ENCODE measurements around the gene CERS2.
A peak's percentile ranks its signal among the peaks of the same experiment; 100 is the strongest.

CERS2 gene, protein sequence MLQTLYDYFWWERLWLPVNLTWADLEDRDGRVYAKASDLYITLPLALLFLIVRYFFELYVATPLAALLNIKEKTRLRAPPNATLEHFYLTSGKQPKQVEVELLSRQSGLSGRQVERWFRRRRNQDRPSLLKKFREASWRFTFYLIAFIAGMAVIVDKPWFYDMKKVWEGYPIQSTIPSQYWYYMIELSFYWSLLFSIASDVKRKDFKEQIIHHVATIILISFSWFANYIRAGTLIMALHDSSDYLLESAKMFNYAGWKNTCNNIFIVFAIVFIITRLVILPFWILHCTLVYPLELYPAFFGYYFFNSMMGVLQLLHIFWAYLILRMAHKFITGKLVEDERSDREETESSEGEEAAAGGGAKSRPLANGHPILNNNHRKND

DNA sequence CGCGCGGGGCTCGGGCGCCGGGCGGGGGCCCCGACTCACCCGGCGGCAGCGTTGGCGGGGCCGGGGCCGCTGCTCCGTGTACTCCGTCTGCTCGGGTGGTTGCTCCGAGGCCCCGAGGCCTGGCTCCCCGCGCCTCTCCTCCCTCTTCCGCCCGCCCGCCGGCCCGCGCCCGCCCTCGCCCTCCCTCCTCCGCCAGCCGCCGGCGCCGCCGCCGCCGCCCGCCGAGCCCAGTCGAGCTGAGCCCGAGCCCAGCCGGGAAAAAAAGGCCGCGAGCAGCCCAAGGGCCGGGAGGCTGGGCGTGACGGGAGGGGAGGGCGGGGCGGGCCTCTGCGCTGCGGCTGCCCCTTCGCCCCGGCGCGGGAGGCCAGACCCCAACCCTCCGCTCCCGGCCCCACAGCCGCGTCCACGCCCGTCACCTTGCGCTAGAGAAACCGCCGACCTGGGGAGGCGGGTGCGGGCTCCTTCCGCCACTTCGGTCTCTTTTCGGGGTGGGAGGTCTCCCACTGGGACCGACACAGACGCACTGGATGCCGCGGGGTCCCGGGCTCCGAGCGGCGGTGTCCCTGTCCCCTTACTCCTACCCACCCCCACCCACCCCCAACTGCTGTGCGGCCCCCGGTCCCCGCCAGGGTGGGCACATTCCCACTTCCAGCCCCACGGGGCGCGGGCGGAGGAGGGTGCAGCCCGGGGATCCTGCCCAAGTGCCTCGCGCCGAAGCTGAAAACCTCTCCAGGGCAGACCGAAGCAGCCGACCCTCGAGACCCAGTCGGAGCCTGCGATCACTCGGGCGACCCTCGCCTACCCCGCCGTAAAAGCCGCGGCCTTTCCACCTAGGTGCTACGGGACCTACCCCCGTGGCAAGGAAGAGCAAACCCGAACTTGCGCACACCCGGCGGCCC lies at the start of gene CERS2:
Gene CERS2 (minus strand): TSS at position 256 of the 899 bp plus-strand sequence. CDS start 5,745 bp downstream, outside the sequence.
- peak; percentile 80 for DNase-seq (ENCODE audit: low read depth)

DNA sequence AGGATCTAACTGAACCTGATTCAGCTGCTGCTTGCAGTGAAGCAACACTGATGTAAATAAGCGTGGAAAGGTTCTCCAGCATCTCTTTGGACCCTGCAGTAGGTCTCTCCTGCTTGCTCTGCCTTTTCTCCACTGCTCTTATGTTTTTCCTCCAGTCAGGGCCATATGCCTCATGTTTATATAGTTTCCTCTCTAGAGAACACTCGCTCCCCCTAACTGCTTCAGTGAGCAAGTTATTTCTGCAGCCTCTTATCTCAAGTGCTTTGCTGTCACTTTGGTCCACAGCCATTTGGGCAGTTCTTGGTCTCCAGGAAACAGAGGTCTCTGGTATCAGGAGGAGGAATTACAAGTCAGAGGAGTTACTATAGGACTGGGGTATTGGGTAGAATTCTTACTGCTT lies 38.9 kb upstream of the CERS2 start:
- no peak for DNase-seq (ENCODE audit: low read depth)

DNA sequence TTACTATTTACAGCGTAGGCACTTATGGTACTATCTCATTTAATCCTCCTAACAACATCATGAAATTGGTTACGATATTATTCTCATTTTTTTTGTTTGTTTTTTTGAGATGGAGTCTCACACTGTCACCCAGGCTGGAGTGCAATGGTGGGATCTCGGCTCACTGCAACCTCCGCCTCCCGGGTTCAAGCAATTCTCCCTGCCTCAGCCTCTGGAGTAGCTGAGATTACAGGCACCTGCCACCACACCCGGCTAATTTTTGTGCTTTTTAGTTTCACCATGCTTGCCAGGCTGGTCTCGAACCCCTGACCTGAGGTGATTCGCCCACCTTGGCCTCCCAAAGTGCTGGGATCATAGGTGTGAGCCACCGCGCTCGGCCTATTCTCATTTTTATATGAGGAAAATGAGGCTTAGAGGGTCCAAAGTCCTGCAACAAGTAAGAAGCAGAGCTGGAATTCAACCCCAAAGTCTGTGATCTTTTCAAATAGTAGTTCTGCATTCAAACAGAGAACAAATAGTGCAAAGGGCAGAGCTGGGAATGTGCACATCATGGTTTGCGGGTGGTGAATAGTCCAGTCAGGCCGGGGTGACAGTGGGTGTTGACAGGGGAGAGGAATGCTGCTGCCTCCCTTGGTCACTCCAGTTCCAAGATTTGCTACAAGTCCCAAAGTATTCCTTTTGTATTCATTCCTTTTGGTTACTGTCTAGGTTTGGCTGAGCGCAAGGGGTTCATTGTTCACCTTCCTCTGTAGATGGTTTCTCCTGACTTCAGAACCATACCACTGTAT lies 38.2 kb upstream of the CERS2 start:
- no peak for DNase-seq (ENCODE audit: low read depth)

DNA sequence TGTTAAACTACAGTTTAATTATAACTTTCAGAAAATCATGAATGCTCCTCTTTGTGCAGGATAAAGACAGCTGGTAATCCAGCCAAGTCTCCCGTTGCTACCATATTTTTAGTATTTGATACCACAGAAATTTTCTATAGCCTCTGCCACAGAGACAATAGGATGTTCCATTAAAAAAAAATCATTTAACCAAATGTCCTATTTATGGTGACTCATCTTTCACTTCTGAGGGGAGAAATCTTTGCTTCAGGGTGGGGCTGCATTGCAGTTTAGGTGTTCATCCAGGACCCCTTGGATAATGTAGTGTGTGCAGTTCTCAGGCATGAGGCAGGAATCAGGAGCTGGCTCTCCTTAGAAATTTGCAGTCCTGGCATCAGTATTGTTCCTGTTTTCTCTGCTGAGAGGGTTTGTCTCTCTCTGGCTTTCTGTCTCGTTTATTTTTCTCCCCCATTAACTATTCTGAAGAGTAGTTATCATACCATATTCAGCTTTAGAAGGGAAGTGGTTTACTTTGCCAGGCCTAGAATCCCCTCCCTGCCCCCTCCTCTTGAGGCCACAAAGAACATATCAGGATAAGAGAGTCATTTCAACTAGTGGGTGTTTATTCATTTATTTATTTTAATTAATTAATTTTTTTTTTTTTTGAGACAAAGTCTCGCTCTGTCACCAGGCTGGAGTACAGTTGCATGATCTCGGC lies 36.7 kb upstream of the CERS2 start:
- no peak for DNase-seq (ENCODE audit: low read depth)

DNA sequence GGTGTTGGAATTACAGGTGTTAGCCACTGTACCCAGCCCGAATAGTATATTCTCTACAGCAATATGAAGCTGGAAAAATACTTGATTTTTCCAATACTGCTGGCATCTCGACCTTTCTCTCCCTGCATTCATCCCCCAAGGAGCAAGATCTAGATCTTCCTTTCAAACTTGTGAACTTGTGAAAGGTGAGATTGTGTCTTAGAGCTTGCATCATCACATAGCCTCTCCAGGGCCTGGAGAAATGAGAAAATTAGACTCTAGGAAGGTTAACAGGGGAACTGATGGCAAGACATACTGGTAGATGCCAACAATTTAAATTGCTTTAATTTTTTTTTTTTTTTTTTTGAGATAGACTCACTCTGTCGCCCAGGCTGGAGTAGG lies 35.7 kb upstream of the CERS2 start:
- no peak for DNase-seq (ENCODE audit: low read depth)

DNA sequence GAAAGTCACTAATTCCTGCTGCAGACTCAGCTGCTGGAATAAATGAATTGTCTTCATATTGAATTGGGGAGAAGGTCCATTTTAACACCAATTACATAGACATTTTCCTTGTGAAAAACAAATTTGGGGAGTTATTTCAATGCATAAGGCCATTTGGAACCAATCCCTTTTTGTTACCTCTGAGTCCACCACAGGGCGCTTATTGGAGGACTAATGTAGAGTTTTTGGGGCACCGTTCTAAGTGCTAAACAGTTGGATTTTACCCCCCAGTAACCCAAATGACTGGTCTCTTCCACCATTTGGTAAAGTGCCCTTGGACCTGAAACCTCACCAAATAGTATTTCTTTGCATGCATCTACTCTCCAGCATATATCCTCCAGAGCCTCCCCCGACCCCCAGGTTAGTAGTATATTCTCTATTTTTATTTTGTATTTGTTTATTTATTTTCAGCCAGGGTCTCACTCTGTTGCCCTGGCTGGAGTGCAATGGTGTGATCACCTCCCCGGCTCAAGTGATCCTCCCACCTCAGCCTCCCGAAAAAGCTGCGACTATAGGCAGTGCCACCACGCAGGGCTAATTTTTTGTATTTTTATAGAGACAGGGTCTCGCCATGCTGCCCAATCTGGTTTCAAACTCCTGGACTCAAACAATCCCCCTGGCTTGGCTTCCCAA lies 35.2 kb upstream of the CERS2 start:
- DNase-seq (ENCODE audit: low read depth) = no peak

DNA sequence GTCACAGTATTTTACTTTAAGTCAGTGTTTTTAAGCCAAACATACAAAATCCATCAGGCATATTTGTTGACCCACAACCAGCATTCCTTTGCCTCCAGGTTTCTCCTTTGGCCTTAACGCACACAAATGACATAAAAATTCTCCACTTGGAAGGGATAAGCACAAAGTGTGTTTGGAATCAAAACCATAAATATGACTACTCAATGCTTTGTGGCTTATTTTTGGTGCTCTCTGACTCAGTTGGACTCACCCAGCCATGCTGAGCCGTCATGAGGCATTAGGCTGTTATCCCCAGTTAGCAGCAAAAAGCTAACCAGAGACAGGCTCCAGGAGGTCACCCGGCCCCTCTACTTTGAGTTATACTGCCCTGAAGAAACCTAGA lies 34.6 kb upstream of the CERS2 start:
- DNase-seq (ENCODE audit: low read depth) = no peak

DNA sequence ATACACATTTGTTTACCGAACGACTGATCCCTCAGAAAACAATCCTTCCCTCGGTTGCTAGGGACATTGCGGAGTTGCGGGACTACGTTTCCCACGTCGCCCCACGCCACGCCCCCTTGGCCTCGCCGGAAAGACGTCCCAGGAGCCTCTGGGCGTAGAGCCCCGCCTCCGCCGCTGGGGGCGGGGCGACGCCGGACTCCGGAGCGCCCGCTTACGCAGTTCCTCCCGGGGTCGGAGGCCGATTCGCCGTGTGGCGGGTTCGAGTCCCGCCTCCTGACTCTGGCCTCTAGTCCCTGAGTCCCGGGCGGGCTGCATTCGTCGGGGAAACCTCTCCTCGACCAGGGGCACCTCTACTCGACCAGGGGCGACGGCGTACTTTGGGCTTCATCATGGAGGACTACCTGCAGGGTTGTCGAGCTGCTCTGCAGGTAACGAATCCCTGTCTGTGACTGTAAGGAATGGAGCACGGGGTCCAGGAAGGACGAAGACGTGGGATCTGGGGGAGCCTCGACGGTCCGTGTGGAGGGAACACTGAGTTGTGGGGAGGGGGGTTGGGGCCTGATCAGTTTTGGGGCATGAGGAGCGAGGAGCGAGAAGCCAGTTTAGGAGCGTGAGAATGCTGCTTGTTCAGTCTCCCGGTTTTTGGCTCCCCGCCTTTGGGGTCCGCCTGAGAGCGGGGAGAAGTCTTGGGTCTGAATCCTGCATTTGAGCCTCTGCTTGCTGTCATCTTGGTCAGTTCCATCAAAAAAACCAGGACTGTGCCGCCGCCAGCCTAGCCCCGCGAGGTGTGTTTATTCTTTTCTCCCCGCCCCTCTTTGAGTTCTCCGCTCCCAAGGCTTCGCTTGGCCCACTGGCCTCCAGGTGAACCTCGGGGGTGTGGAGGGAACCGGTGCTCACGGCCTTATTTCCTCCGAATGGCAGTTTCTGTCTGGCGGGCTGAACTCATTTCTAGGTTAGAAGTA lies 33.9 kb upstream of the CERS2 start, which contains the start of gene PRUNE1:
Gene PRUNE1 (plus strand): TSS at position 206 of the 962 bp plus-strand sequence. CDS start 184 bp downstream, at position 390.
- DNase-seq (ENCODE audit: low read depth) = peak; percentile 97

DNA sequence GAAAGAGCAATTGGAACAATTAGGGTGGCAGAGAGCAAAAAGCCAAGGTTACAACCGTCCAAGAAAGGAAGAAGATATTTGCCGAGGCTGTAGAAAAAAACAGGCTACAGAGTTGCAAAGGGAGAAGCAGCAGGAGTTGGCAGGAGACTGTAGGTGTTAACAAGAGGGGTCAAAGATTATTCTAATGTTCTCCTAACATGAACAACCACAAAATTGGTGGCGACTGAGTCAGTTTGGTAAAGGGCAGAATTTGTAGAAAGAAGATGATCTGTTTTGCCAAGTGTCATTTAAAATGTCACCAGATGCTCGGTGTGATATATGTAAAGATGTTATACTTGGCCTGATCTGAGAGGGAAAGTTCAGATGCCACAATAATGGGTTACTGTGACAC lies 33.2 kb upstream of the CERS2 start:
- no peak for DNase-seq (ENCODE audit: low read depth)

DNA sequence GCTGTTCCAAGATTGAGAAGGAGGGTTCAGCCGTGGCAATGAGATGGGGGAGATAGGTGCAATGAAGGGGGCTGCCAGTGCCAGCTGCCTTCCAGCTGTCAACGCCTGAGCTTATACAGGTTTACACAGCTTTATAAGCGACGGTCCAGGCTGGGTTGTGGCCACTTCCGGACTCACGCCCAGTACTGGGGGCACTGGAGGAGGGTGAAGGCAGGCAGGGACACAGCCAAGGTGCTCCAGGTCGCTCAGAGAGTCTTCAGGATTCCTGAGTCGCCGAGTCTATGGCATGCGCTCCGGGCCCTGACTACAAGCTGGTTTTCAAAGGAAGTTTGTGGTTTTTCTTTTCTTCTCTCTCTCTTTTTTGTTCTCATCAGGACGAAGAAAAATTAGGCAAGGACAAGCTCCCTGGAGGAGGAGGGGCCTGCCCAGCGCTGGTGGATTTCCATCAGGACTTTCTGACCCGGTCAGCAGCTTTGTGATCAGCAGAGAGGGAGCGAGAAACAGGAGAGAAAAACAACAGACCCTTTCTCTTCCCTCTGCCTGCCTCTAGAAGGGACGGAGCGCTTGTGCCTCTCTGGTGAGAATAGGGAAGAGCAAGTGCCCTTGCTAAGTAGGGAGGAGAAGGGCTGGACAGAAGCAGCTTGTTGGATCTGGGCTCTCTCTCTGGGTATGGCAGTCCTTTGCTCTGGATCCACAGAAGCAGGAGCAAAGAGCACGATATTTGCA lies 31.9 kb upstream of the CERS2 start, which contains the start of gene MINDY1:
Gene MINDY1 (minus strand): TSS at position 576 of the 726 bp plus-strand sequence. CDS start 4,285 bp downstream, outside the sequence.
- peak; percentile 87 for DNase-seq (ENCODE audit: low read depth)

DNA sequence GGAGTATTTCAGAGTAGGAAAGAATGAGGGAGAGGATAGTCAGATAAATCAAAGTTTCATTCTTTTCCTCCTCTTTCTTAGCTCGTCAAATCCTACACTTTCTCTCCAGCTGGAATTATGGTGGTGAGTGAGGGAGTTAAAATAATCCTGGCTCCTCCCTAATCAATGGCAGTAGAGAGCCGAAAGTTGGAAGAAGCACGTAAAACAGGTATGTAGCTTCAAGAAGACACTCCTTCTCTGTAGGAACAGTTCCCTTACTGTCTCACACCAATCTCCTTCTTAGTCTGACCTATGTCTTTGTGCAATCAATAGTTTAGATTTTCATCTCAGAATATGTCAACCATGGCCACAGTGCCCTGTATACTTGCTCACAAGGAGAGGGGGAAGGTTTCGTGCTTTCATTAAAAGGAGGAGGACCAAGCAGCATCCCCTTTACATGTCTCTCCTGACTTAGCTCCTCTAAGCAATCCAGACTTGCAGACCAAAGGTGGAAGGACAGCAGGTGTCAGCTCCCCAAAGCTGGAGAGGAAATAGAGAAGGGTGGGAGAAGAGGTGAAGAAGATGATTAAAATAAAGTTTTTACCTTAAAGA lies 31.2 kb upstream of the CERS2 start:
- no peak for DNase-seq (ENCODE audit: low read depth)

DNA sequence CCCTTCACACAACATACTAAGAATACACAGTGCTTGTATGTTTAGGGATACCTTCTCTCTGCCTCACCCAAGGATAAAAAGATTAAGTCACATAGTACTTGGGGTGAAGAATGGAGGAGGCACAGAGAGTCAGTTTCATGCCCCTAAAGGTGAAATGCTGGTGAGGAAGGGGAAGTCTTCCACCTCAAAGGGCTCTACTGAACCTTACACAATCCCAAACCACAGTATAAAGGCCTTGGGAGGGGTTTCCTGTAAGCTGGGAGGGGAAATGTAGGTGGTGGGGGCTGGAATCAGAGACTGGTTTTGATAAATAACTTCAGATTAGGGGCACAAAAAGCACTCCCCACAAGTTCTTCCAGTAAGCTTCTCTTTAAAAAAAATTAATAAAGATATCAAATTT lies 28.5 kb upstream of the CERS2 start:
- DNase-seq (ENCODE audit: low read depth) = no peak

DNA sequence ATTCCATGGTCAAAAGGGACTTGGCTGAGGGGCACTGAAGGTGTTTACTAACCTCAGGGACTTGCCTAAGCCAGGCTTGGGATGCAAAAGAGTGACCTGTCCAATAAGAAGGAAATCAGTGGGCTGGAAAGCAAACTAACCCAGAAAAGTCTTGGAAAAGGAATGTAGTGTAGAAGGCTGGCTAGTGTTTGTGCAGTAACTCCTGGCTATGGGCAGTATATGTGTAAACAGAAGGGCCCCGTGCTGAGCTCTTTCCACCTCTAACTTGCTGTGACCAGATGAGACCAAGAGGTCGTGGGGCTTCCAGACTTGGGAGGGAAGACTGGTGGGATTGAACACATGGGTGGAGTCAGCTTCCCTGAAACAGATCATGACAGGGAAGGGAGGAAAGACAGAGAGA lies 28.0 kb upstream of the CERS2 start:
- DNase-seq (ENCODE audit: low read depth) = no peak

DNA sequence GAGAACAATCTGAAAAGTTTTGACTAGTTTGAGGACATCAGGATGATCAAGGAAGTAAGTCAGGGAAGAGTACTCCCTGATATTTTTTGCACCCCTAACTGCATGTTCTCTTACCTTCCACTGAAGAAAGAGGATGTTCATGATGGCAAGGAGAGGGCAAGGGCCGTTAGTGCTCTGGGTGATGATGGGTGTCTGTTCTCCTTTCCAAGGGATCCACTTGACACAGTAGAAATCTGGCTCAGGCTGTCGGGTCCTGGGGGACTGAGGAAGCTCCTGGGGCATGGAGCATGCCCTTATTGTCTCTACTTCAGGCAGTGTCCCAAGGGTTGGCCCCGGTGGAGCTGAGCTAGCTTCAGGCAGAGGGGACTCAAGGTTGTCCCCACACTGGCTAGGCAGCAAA lies 27.4 kb upstream of the CERS2 start:
- DNase-seq (ENCODE audit: low read depth) = no peak

DNA sequence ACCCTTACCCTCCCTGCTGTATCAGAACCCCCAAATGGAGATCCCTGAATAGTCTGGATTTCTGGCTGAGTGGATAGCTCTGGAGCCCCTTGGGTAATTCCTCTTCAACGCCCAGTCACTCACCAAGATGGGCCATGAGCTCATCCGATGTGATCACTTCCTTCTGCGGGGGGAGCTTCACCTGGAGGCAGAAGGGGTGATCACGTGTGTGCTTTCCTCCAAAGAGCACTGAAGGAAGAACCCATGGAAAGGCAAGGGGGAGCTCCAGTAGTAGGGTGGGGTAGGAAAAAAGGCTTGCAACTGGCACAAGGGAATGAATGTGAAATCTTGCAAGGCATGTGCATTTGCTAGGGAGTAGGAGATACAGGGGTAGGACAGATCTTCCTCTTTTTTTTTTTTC lies 27.0 kb upstream of the CERS2 start:
- DNase-seq (ENCODE audit: low read depth) = no peak

DNA sequence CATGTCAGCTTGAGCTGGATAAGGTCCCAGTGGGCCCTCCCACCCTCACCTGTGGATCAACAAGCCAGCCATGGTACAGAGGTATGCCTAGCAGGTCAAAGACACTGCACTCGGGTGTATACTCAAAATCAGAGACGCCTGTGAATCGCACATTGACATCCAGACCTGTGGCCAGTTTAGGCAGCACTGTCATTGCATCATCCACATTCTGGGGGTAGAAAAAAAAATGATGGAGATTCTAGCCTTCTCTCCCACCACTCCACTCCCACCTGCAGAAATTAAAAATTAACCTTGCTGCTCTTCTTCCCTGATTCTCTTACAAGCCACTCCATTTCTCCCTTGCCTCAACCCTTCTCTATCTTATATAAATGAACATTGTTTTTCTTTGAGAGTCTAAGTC lies 25.8 kb upstream of the CERS2 start:
- no peak for DNase-seq (ENCODE audit: low read depth)

DNA sequence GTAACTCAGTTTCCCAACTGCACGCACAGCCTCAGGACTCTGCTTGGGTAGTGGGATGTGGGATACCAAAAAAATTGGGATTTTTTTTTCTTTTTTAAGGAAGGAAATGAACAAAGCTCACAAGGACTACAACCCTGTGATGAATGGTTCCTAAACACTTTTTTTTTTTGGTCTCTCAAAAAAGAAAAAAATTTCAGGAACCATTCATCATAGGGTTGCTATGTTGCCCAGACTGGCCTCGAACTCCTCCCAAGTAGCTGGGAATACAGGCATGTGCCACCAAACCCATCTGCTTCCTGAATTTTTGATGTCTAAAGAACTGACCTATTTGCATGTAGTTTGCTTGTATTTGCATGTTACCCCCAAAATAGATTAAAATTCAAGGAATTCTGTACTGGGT lies 25.3 kb upstream of the CERS2 start:
- no peak for DNase-seq (ENCODE audit: low read depth)

DNA sequence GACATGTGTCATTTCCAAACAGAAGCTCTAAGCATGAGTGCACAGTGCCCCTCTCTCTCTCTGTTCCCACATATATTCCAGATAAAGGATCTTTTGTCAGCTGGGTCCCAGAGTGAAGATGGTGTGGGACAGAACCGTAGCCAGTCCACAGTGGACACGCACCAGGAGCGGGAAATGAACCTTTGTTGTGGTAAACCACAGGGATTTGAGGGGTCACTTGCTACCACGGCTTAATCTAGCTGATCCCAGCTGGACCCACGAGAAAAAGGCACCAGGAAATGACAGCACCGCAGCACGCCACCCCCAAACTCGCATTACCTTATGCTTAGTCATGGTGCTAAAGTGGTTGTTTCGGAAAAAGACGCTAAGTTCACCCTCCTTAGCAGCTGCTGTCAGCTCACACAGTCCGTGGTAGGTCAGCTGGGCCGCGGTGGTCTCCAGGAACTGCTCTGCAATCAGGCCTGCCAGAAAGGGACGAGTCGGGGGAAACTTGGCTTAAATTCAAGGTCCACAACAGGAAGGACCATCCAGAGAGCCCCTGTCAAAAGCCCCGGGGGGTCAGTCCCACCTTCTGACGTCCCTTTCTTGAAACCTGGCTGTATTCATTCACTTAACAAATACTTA lies 24.5 kb upstream of the CERS2 start:
- no peak for DNase-seq (ENCODE audit: low read depth)

Measured in fibroblast of gingiva (primary cell).